HG03039 (cell line): Measurements from ENCODE around the gene RANBP3.
"Not testable (repeated sequence)": the region's sequence is repeated elsewhere in the genome, so short reads cannot be mapped to it uniquely, and the experiment has no call there.

Experiments
- ATAC-seq: cut with Tn5 transposase; IDR thresholded peaks from one replicate; pipeline ENCODE4 v1.9.1; 2021; ENCODE audit warnings: mild to moderate bottlenecking, moderate library complexity; ENCODE audit not compliant: unreplicated experiment

The RANBP3 gene

GRCh38 chr19:5891572-5891937 is 86.4 kb downstream of the RANBP3 start:
- no peak for ATAC-seq

- no peak for ATAC-seq
Measured at GRCh38 chr19:5890099-5890498, 87.8 kb downstream of the RANBP3 start.

GRCh38 chr19:5889288-5889971 is 88.5 kb downstream of the RANBP3 start:
- no peak for ATAC-seq

- ATAC-seq, result not testable (repeated sequence)
Measured at GRCh38 chr19:5884065-5884811, 93.7 kb downstream of the RANBP3 start.

GRCh38 chr19:5883157-5883873 is 94.6 kb downstream of the RANBP3 start:
- not testable (repeated sequence) for ATAC-seq

GRCh38 chr19:5882421-5882968 is 95.4 kb downstream of the RANBP3 start:
- ATAC-seq, result no peak

- ATAC-seq, result no peak
Measured at GRCh38 chr19:5881543-5882299, 96.2 kb downstream of the RANBP3 start.

GRCh38 chr19:5880604-5881078 is 97.3 kb downstream of the RANBP3 start:
- ATAC-seq, result no peak

- ATAC-seq, result no peak
Measured at GRCh38 chr19:5880196-5880595, 97.7 kb downstream of the RANBP3 start.

- ATAC-seq, result no peak
Measured at GRCh38 chr19:5877882-5878281, 100.1 kb downstream of the RANBP3 start.

GRCh38 chr19:5877427-5877826 is 100.5 kb downstream of the RANBP3 start:
- ATAC-seq, result no peak

GRCh38 chr19:5874496-5874895 is 103.4 kb downstream of the RANBP3 start:
- ATAC-seq, result not testable (repeated sequence)

- ATAC-seq, result no peak
Measured at GRCh38 chr19:5873617-5874199, 104.2 kb downstream of the RANBP3 start.

- ATAC-seq, result no peak
Measured at GRCh38 chr19:5870986-5871394, 107.0 kb downstream of the RANBP3 start.

- ATAC-seq, result no peak
Measured at GRCh38 chr19:5867201-5868136, 110.5 kb downstream of the RANBP3 start.
